NCI-H1694 treated with DMSO at 0.1 percent for 48 hours (cell line): ENCODE results near the gene TRIM71.
A peak's percentile ranks its signal among the peaks of the same experiment; 100 is the strongest.
"Not testable (repeated sequence)": the region's sequence is repeated elsewhere in the genome, so short reads cannot be mapped to it uniquely, and the experiment has no call there.

Experiments
- DNase-seq: peaks from one replicate; lab custom pipeline; 2025; lab: John Stamatoyannopoulos, UW

Gene TRIM71

GRCh38 chr3:32890420-32891276, 72.9 kb downstream of the TRIM71 start:
- no peak for DNase-seq

- DNase-seq = no peak
These were observed 73.6 kb downstream of the TRIM71 start for GRCh38 chr3:32891365-32891764.

- DNase-seq = no peak
These were observed 75.1 kb downstream of the TRIM71 start for GRCh38 chr3:32892625-32893598.

GRCh38 chr3:32894977-32895376, 77.2 kb downstream of the TRIM71 start:
- no peak for DNase-seq

DNA sequence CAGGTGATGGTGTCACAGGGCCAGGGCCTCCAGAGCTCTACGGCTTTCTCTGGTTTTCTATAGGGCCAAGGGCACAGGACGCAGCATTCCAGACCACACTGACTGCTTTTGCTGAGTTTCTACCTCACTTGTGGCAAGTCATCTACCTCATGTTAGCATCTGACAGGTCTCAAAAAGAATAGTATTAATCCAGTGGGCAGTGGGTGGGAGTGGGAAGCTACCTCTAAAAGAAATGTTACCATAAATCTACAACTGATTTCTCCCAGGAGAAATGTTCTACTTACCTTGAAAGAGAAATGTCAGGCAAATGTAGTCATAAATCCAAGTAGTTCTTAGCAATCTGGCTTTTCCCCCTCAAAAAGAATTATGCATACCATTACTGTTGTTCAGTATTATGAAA, 77.9 kb downstream of the TRIM71 start:
- no peak for DNase-seq

- no peak for DNase-seq
These were observed 78.3 kb downstream of the TRIM71 start for GRCh38 chr3:32896143-32896542.

GRCh38 chr3:32897001-32897601, 79.3 kb downstream of the TRIM71 start:
- DNase-seq = no peak

DNA sequence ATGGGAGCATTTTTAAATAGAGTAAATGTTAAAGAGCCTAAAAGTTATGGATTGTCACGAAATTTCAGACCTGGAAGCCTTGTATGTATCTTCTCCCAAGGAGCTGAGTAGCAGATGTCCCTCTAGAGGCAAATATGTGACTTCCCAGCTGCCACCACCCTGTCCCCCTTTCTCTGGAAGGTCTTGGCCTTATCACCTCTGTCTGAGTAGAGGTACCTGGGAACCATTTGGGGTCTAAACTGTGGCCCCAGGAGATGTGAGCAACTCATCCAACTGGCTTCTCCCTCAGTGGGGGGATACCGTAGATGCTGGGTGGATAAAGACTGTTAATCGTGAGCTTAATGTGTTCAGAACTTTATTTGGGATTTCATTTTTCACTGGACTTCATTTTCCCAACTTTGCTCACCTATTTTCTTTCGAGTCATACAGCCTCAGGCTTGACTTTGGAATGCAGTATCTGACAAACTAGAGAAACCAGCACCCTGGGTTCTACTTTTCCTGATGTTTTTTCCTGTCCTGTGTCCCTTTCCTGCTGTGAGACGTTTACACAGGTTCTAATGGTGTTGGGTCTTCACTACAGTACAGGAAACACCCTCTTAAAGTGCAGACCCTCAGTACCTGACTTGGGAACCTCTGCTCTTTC, 80.3 kb downstream of the TRIM71 start:
- no peak for DNase-seq

- DNase-seq = no peak
These were observed 81.5 kb downstream of the TRIM71 start for GRCh38 chr3:32899265-32899664.

- no peak for DNase-seq
These were observed 83.5 kb downstream of the TRIM71 start for GRCh38 chr3:32901005-32901932.

DNA sequence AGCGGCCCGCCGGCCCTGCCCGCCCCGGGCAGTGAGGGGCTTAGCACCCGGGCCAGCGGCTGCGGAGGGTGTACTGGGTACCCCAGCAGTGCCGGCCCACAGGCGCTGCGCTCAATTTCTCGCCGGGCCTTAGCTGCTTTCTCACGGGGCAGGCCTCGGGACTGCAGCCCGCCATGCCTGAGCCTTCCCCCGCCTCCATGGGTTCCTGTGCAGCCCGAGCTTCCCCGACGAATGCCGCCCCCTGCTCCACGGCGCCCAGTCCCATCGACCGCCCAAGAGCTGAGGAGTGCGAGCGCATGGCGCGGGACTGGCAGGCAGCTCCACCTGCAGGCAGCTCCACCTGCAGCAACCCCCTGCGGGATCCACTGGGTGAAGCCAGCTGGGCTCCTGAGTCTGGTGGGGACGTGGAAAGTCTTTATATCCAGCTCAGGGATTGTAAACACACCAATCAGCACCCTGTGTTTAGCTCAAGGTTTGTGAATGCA, 85.1 kb downstream of the TRIM71 start:
- peak; percentile 19 for DNase-seq

DNA sequence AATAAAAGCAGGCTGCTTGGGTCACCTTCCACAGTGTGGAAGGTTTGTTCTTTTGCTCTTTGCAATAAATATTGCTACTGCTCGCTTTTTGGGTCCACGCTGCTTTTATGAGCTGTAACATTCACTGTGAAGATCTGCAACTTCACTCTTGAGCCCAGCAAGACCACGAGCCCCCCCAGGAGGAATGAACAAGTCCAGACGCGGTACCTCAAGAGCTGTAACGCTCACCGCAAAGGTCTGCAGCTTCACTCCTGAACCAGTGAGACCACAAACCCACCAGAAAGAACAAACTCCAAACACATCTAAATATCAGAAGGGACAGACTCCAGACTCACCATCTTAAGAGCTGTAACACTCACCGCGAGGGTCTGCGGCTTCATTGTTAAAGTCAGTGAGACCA, 86.2 kb downstream of the TRIM71 start:
- no peak for DNase-seq

- DNase-seq = no peak
These were observed 92.2 kb downstream of the TRIM71 start for GRCh38 chr3:32909999-32910398.

- no peak for DNase-seq
These were observed 93.2 kb downstream of the TRIM71 start for GRCh38 chr3:32910954-32911353.

DNA sequence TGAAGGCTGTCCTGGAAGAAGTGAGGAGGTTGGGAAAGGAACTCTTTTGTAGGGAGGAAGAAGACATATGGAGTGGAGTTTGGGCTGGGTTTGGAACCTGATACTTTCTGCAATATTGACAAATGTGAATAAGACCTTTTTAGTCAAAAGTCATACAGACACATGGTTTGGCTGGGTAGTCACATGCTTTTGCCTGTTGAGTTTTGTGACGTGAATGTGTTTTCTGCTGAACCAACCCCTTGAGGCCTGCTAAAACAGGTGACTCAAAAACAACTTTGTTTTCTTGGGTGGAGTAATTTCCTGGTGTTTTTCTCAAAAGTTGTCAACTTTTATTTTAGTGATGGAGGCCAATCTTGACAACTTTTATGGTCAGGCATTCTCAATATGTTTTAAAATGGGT, 94.2 kb downstream of the TRIM71 start:
- DNase-seq = no peak

GRCh38 chr3:32913790-32914446, 96.1 kb downstream of the TRIM71 start:
- no peak for DNase-seq

GRCh38 chr3:32919920-32920319, 102.1 kb downstream of the TRIM71 start:
- DNase-seq = no peak

- no peak for DNase-seq
These were observed 104.3 kb downstream of the TRIM71 start for GRCh38 chr3:32922078-32922477.

- no peak for DNase-seq
These were observed 112.4 kb downstream of the TRIM71 start for GRCh38 chr3:32930161-32930560.

DNA sequence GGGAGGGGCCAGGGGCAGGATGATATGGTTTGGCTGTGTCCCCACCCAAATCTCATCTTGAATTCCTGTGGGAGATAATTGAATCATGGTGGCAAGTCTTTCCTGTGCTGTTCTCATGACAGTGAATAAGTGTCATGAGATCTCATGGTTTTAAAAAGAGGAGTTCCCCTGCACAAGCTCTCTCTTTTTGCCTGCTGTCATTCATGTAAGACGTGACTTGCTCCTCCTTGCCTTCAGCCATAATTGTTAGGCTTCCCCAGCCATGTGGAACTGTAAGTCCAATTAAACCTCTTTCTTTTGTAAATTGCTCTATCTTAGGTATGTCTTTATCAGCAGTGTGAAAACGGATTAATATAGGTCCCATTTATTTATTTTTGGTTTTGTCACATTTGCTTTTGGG, 113.5 kb downstream of the TRIM71 start:
- not testable (repeated sequence) for DNase-seq
